HG02973 (cell line): Measurements from ENCODE around the gene SCPEP1.
"Not testable (repeated sequence)": the region's sequence is repeated elsewhere in the genome, so short reads cannot be mapped to it uniquely, and the experiment has no call there.

Experiments used
- ATAC-seq: cut with Tn5 transposase; IDR thresholded peaks from one replicate; pipeline ENCODE4 v1.9.1; 2021; ENCODE audit warnings: moderate library complexity; ENCODE audit not compliant: unreplicated experiment

SCPEP1 gene

GRCh38 chr17:56977673-56978395 lies at the start of gene SCPEP1:
Gene SCPEP1, plus strand, starts transcription at chr17:56978131. Its CDS starts 29 bp downstream, at chr17:56978160.
- peak; percentile 64 for ATAC-seq

GRCh38 chr17:56928586-56928985 lies 49.3 kb upstream of the SCPEP1 start:
- ATAC-seq = no peak

- no peak for ATAC-seq
Measured at GRCh38 chr17:56929362-56929969, 48.5 kb upstream of the SCPEP1 start.

- no peak for ATAC-seq
Measured at GRCh38 chr17:56930739-56931337, 47.1 kb upstream of the SCPEP1 start.

- no peak for ATAC-seq
Measured at GRCh38 chr17:56933151-56933745, 44.7 kb upstream of the SCPEP1 start.

- ATAC-seq = no peak
Measured at GRCh38 chr17:56933868-56934267, 44.1 kb upstream of the SCPEP1 start.

GRCh38 chr17:56934280-56934679 lies 43.7 kb upstream of the SCPEP1 start:
- no peak for ATAC-seq

- ATAC-seq = no peak
Measured at GRCh38 chr17:56935461-56935860, 42.5 kb upstream of the SCPEP1 start.

GRCh38 chr17:56936697-56937322 lies 41.1 kb upstream of the SCPEP1 start:
- ATAC-seq = no peak

- no peak for ATAC-seq
Measured at GRCh38 chr17:56937687-56938086, 40.2 kb upstream of the SCPEP1 start.

- ATAC-seq = not testable (repeated sequence)
Measured at GRCh38 chr17:56938206-56938605, 39.7 kb upstream of the SCPEP1 start.

GRCh38 chr17:56939869-56940484 lies 38.0 kb upstream of the SCPEP1 start:
- no peak for ATAC-seq

- ATAC-seq = no peak
Measured at GRCh38 chr17:56943505-56944125, 34.3 kb upstream of the SCPEP1 start.

- no peak for ATAC-seq
Measured at GRCh38 chr17:56945938-56946505, 31.9 kb upstream of the SCPEP1 start.

GRCh38 chr17:56947741-56948140 lies 30.2 kb upstream of the SCPEP1 start:
- ATAC-seq = no peak

GRCh38 chr17:56948491-56948890 lies 29.4 kb upstream of the SCPEP1 start:
- ATAC-seq = no peak

- ATAC-seq = no peak
Measured at GRCh38 chr17:56949595-56949994, 28.3 kb upstream of the SCPEP1 start.

- ATAC-seq = no peak
Measured at GRCh38 chr17:56956992-56957391, 20.9 kb upstream of the SCPEP1 start.

GRCh38 chr17:56960596-56961538 lies 17.1 kb upstream of the SCPEP1 start, which contains the start of gene COIL:
Gene COIL, minus strand, starts transcription at chr17:56961050. Its CDS starts 31 bp downstream, at chr17:56961019.
- ATAC-seq = peak; percentile 96
